ENCODE data around the gene CGN.

- TF ChIP-seq POLR2A (IDR thresholded peaks at IDR 0.05; ENCODE audit: low read length) (no peak), GATA1 (IDR thresholded peaks at IDR 0.05; ENCODE audit: low read depth, low read length) (no peak)
Measured at GRCh38 chr1:151537112-151537511, 25.9 kb downstream of the CGN start.

Measured in erythroblast (primary cell).